Vagina (tissue), 2 donors: ENCODE data around the gene TSPYL1. TPM values are rescaled to one million over a fixed set of nuclear protein-coding genes. Genes with fewer than 3 reads are reported as not detected.
"Not testable (repeated sequence)": the region's sequence is repeated elsewhere in the genome, so short reads cannot be mapped to it uniquely, and the experiment has no call there.

Experiments
- DNase-seq, 2 donors: peaks; one replicate each; pipeline ENCODE4 v3.0.0-alpha.2; 2017; ENCODE audit errors: extremely low spot score in 2 of 2
- H3K27ac ChIP-seq: fragments of 200-600 bp; sonication (generic); one replicate; pipeline ENCODE4 v1.5.1; 2019
- H3K27me3 ChIP-seq: fragments of 200-600 bp; sonication (generic); one replicate; pipeline ENCODE4 v1.5.1; 2019
- H3K36me3 ChIP-seq, 2 donors: fragments of 200-600 bp; sonication (generic); one replicate each; pipeline ENCODE4 v1.5.1; 2017 to 2019
- H3K4me1 ChIP-seq: fragments of 200-600 bp; sonication (generic); one replicate; pipeline ENCODE4 v1.5.1; 2019
- H3K4me3 ChIP-seq, 2 donors: fragments of 200-600 bp; sonication (generic); 1 replicate in 1 of 2; 2 replicates in 1 of 2; pipeline ENCODE4 v1.5.1; 2016 to 2019
- H3K9me3 ChIP-seq: fragments of 200-600 bp; sonication (generic); one replicate; pipeline ENCODE4 v1.5.1; 2019
- CTCF ChIP-seq, 3 experiments: fragments of 450-650 bp in 2 of 3; fragments of 200-600 bp in 1 of 3; sonication (generic) in 1 of 3; IDR thresholded peaks; one replicate each; pipeline ENCODE4 v1.5.1; 2017 to 2019; ENCODE audit warnings: antibody characterized with exemption in 3 of 3, mild to moderate bottlenecking in 2 of 3, moderate library complexity in 2 of 3
- POLR2A ChIP-seq, 2 donors: fragments of 450-650 bp; IDR thresholded peaks; one replicate each; pipeline ENCODE4 v1.6.1; 2017; ENCODE audit warnings: antibody characterized with exemption in 2 of 2, mild to moderate bottlenecking in 2 of 2, moderate library complexity in 2 of 2
- POLR2AphosphoS5 ChIP-seq, 2 donors: sonication (generic); formaldehyde crosslinking; IDR thresholded peaks; one replicate each; pipeline ENCODE4 v1.9.0; 2017; ENCODE audit warnings: antibody characterized with exemption in 2 of 2, mild to moderate bottlenecking in 2 of 2, low read depth in 1 of 2; ENCODE audit not compliant: insufficient read depth in 1 of 2
- intact Hi-C: fragments of 100-400 bp; cut with DNase I; formaldehyde crosslinking; loops from one replicate; pipeline ENCODE4 v1.15.1; 2023
- total RNA-seq: library from RNA; depleted of rRNA; stranded (reverse); fragments of >200 nt; gene quantifications from one replicate; pipeline ENCODE4 v1.2.3, GENCODE V29; 2016

Gene TSPYL1
- total RNA-seq, 1 donor from 2014 or later: 41.0 TPM

GRCh38 chr6:116287689-116288282 lies 8.1 kb upstream of the TSPYL1 start:
- intact Hi-C loops: loop anchor here (5.0 kb wide), 1 partner anchor 245 kb away; no protein-coding TSS in a partner anchor

GRCh38 chr6:116286773-116287358 lies 7.1 kb upstream of the TSPYL1 start:
- Histone ChIP-seq H3K27me3 (no peaks in the 10 kb centered on the region), H3K36me3 (no peaks in the 10 kb centered on the region), H3K9me3 (no peaks in the 10 kb centered on the region), H3K27ac (no peak overlapping the region), H3K4me3 (no peak overlapping the region), H3K4me1 (no peaks in the 10 kb centered on the region)
- no peak for DNase-seq
- TF ChIP-seq POLR2AphosphoS5 (IDR thresholded peaks at IDR 0.05; ENCODE audit: insufficient read depth in 1 of 2, low read depth in 1 of 2): no peak
- no peak for TF ChIP-seq POLR2A (IDR thresholded peaks at IDR 0.05)
- TF ChIP-seq CTCF (IDR thresholded peaks at IDR 0.05): no peak
- intact Hi-C loops: loop anchor here (5.0 kb wide), 1 partner anchor 245 kb away; no protein-coding TSS in a partner anchor

More at GRCh38 chr6:116287689-116288282, 8.1 kb upstream of the TSPYL1 start:
- Histone ChIP-seq H3K4me3 (no peak overlapping the region), H3K27ac (no peak overlapping the region), H3K9me3 (no peaks in the 10 kb centered on the region), H3K36me3 (no peaks in the 10 kb centered on the region), H3K4me1 (no peaks in the 10 kb centered on the region), H3K27me3 (no peaks in the 10 kb centered on the region)
- no peak for DNase-seq
- TF ChIP-seq CTCF (IDR thresholded peaks at IDR 0.05) (peak; percentile 69 to 89 (median 82)), POLR2AphosphoS5 (IDR thresholded peaks at IDR 0.05; ENCODE audit: insufficient read depth in 1 of 2, low read depth in 1 of 2) (no peak)

GRCh38 chr6:116284984-116285383 lies 5.3 kb upstream of the TSPYL1 start:
- intact Hi-C loops: loop anchor here (5.0 kb wide), 1 partner anchor 247 kb away; no protein-coding TSS in a partner anchor
- H3K27me3 ChIP-seq, H3K4me3 ChIP-seq, H3K36me3 ChIP-seq, H3K9me3 ChIP-seq, H3K27ac ChIP-seq, DNase-seq: not testable (repeated sequence)
- H3K4me1 ChIP-seq: peaks cover 11% of the 10 kb centered on the region

GRCh38 chr6:116283191-116283590 lies 3.5 kb upstream of the TSPYL1 start:
- Histone ChIP-seq H3K27ac (no peak overlapping the region), H3K36me3 (no peaks in the 10 kb centered on the region), H3K27me3 (no peaks in the 10 kb centered on the region), H3K9me3 (no peaks in the 10 kb centered on the region), H3K4me3 (no peak overlapping the region), H3K4me1 (peaks cover 19% of the 10 kb centered on the region)
- DNase-seq: no peak
- no peak for TF ChIP-seq CTCF (IDR thresholded peaks at IDR 0.05)
- TF ChIP-seq POLR2A (IDR thresholded peaks at IDR 0.05): no peak
- no peak for TF ChIP-seq POLR2AphosphoS5 (IDR thresholded peaks at IDR 0.05; ENCODE audit: insufficient read depth in 1 of 2, low read depth in 1 of 2)
- intact Hi-C loops: no loop called here

- peaks cover 24% of the 10 kb centered on the region for H3K4me1 ChIP-seq
- DNase-seq: no peak
- intact Hi-C loops: no loop called here
- no peaks in the 10 kb centered on the region for H3K27me3 ChIP-seq
- H3K9me3 ChIP-seq: no peaks in the 10 kb centered on the region
- H3K4me3 ChIP-seq: no peak overlapping the region
- no peak overlapping the region for H3K27ac ChIP-seq
- no peaks in the 10 kb centered on the region for H3K36me3 ChIP-seq
- TF ChIP-seq CTCF (IDR thresholded peaks at IDR 0.05): no peak
- TF ChIP-seq POLR2A (IDR thresholded peaks at IDR 0.05): no peak
- no peak for TF ChIP-seq POLR2AphosphoS5 (IDR thresholded peaks at IDR 0.05; ENCODE audit: insufficient read depth in 1 of 2, low read depth in 1 of 2)
Observed at GRCh38 chr6:116282698-116283097, 3.0 kb upstream of the TSPYL1 start.
